H9 (cell line): Measurements from ENCODE around the gene MTARC2. TPM values are rescaled to one million over a fixed set of nuclear protein-coding genes. Genes with fewer than 3 reads are reported as not detected.

Experiments
- DNase-seq: peaks from one replicate; pipeline ENCODE4 v3.0.0-alpha.2; 2017
- H2AFZ ChIP-seq: one replicate; pipeline ENCODE4 v1.6.1; 2013; ENCODE audit warnings: mild to moderate bottlenecking, low read length, control low read depth, moderate library complexity
- H2AK5ac ChIP-seq: 2 replicates; pipeline ENCODE4 v1.6.1; 2013; ENCODE audit warnings: low read length, control low read depth, mixed read lengths; ENCODE audit not compliant: insufficient read length
- H2BK120ac ChIP-seq: one replicate; pipeline ENCODE4 v1.6.1; 2013; ENCODE audit warnings: low read depth, mild to moderate bottlenecking, low read length, control low read depth, inconsistent platforms; ENCODE audit not compliant: poor library complexity, severe bottlenecking
- H2BK12ac ChIP-seq: 2 replicates; pipeline ENCODE4 v1.6.1; 2013; ENCODE audit warnings: low read length, control low read depth, mixed read lengths, low read depth; ENCODE audit not compliant: insufficient read length
- H2BK15ac ChIP-seq: 2 replicates; pipeline ENCODE4 v1.6.1; 2013; ENCODE audit warnings: low read depth, low read length, control low read depth
- H2BK20ac ChIP-seq: one replicate; pipeline ENCODE4 v1.6.1; 2013; ENCODE audit warnings: low read depth, mild to moderate bottlenecking, low read length, control low read depth, inconsistent platforms; ENCODE audit not compliant: poor library complexity, severe bottlenecking
- H2BK5ac ChIP-seq: 2 replicates; pipeline ENCODE4 v1.6.1; 2013; ENCODE audit warnings: low read length, control low read depth, mixed read lengths; ENCODE audit not compliant: insufficient read length
- H3K14ac ChIP-seq: 2 replicates; pipeline ENCODE4 v1.6.1; 2013; ENCODE audit warnings: low read length, control low read depth; ENCODE audit not compliant: insufficient read depth
- H3K18ac ChIP-seq: 2 replicates; pipeline ENCODE4 v1.6.1; 2013; ENCODE audit warnings: low read depth, mild to moderate bottlenecking, mixed read lengths, low read length, control low read depth; ENCODE audit not compliant: insufficient read length
- H3K23ac ChIP-seq: 2 replicates; pipeline ENCODE4 v1.6.1; 2013; ENCODE audit warnings: low read length, control low read depth, mixed read lengths, low read depth; ENCODE audit not compliant: insufficient read length
- H3K23me2 ChIP-seq: 2 replicates; pipeline ENCODE4 v1.6.1; 2013; ENCODE audit warnings: low read depth, mild to moderate bottlenecking, mixed read lengths, low read length, control low read depth; ENCODE audit not compliant: insufficient read length, poor library complexity, severe bottlenecking
- H3K27ac ChIP-seq: 2 replicates; pipeline ENCODE4 v1.5.1; 2013; ENCODE audit warnings: low read length, control low read depth, mixed read lengths, low read depth; ENCODE audit not compliant: insufficient read length
- H3K27me3 ChIP-seq: 2 replicates; pipeline ENCODE4 v1.6.1; 2013; ENCODE audit warnings: low read length, control low read depth, inconsistent platforms; ENCODE audit not compliant: insufficient read depth
- H3K4ac ChIP-seq: 2 replicates; pipeline ENCODE4 v1.6.1; 2013; ENCODE audit warnings: low read depth, mild to moderate bottlenecking, control low read depth, inconsistent platforms, low read length, moderate library complexity
- H3K4me1 ChIP-seq: 2 replicates; pipeline ENCODE4 v1.6.1; 2013; ENCODE audit warnings: low read length, control low read depth, inconsistent platforms; ENCODE audit not compliant: insufficient read depth
- H3K4me2 ChIP-seq: 2 replicates; pipeline ENCODE4 v1.6.1; 2013; ENCODE audit warnings: low read length, control low read depth, mixed read lengths; ENCODE audit not compliant: insufficient read length, insufficient read depth
- H3K56ac ChIP-seq: 2 replicates; pipeline ENCODE4 v1.6.1; 2013; ENCODE audit warnings: low read depth, mild to moderate bottlenecking, mixed read lengths, low read length, control low read depth; ENCODE audit not compliant: insufficient read length
- H3K79me1 ChIP-seq: 2 replicates; pipeline ENCODE4 v1.6.1; 2013; ENCODE audit warnings: low read depth, mild to moderate bottlenecking, moderate library complexity, low read length, control low read depth, inconsistent platforms; ENCODE audit not compliant: insufficient read depth, poor library complexity, severe bottlenecking
- H3K79me2 ChIP-seq: 2 replicates; pipeline ENCODE4 v1.6.1; 2013; ENCODE audit warnings: low read length, control low read depth, inconsistent platforms; ENCODE audit not compliant: insufficient read depth
- H3K9ac ChIP-seq: 2 replicates; pipeline ENCODE4 v1.6.1; 2013; ENCODE audit warnings: low read length, control low read depth, mixed read lengths; ENCODE audit not compliant: insufficient read length; ENCODE audit errors: extremely low read depth
- H3K9me3 ChIP-seq: one replicate; pipeline ENCODE4 v1.6.1; 2013; ENCODE audit warnings: low read depth, low read length, inconsistent platforms; ENCODE audit not compliant: control insufficient read depth
- H3T11ph ChIP-seq: one replicate; pipeline ENCODE4 v1.6.1; 2013; ENCODE audit warnings: mild to moderate bottlenecking, low read length, control low read depth, inconsistent platforms
- H4K20me1 ChIP-seq: one replicate; pipeline ENCODE4 v1.6.1; 2013; ENCODE audit not compliant: control insufficient read depth, insufficient read length, insufficient read depth
- H4K5ac ChIP-seq: 2 replicates; pipeline ENCODE4 v1.6.1; 2013; ENCODE audit warnings: low read depth, mild to moderate bottlenecking, mixed read lengths, low read length, control low read depth; ENCODE audit not compliant: insufficient read length
- H4K8ac ChIP-seq: replicated peaks from 2 replicates; pipeline ENCODE4 v1.6.1; 2013; ENCODE audit warnings: low read length, control low read depth, mixed read lengths, low read depth; ENCODE audit not compliant: insufficient read length
- H4K91ac ChIP-seq: 2 replicates; pipeline ENCODE4 v1.6.1; 2013; ENCODE audit warnings: low read depth, mild to moderate bottlenecking, moderate library complexity, mixed read lengths, low read length, control low read depth; ENCODE audit not compliant: insufficient read length
- H3K27ac Mint-ChIP-seq, 3 experiments: 2 replicates in 2 of 3; 3 replicates in 1 of 3; pipeline ENCODE4 v1.8.0; 2020 to 2021; ENCODE audit warnings: mixed read lengths in 3 of 3, mild to moderate bottlenecking in 1 of 3, moderate library complexity in 1 of 3
- H3K27me3 Mint-ChIP-seq: 2 replicates; pipeline ENCODE4 v1.8.0; 2021; ENCODE audit warnings: low read depth, mild to moderate bottlenecking, moderate library complexity, mixed read lengths
- H3K36me3 Mint-ChIP-seq, 3 experiments: 2 replicates in 2 of 3; 3 replicates in 1 of 3; pipeline ENCODE4 v1.8.0; 2020 to 2021; ENCODE audit warnings: low read depth in 3 of 3, mixed read lengths in 3 of 3; ENCODE audit not compliant: insufficient read depth in 1 of 3
- H3K4me1 Mint-ChIP-seq, 2 experiments: 2 replicates each; pipeline ENCODE4 v1.8.0; 2020; ENCODE audit warnings: mixed read lengths in 2 of 2
- H3K4me3 Mint-ChIP-seq, 2 experiments: 2 replicates in 1 of 2; 3 replicates in 1 of 2; pipeline ENCODE4 v1.8.0; 2020 to 2021; ENCODE audit warnings: mild to moderate bottlenecking in 2 of 2, mixed read lengths in 2 of 2, moderate library complexity in 1 of 2
- H3K9me3 Mint-ChIP-seq, 2 experiments: 2 replicates in 1 of 2; 3 replicates in 1 of 2; pipeline ENCODE4 v1.8.0; 2020; ENCODE audit warnings: mild to moderate bottlenecking in 2 of 2, mixed read lengths in 2 of 2, moderate library complexity in 1 of 2
- WGBS: extraction: QIAGEN DNeasy Blood & Tissue Kit; methylation state at CpG from one replicate; pipeline ENCODE4 v1.1.7; 2013; ENCODE audit warnings: missing lambda C conversion rate, low lambda C conversion rate, mixed read lengths; ENCODE audit not compliant: insufficient read length; ENCODE audit errors: extremely low coverage; 5-methylcytosine and 5-hydroxymethylcytosine counted together
- total RNA-seq: library from RNA; stranded (reverse); gene quantifications from 2 replicates; pipeline ENCODE4 v1.2.1, GENCODE V29; 2021
- TF ChIP-seq, protein P1 (sequence below): fragments of 200-600 bp; sonication (generic); conservative IDR thresholded peaks from 3 replicates; pipeline ENCODE4 v1.8.0; 2021; ENCODE audit warnings: antibody characterized with exemption, mild to moderate bottlenecking

Gene MTARC2
- total RNA-seq, 1 experiment from 2014 or later, result 7.7 TPM

DNA sequence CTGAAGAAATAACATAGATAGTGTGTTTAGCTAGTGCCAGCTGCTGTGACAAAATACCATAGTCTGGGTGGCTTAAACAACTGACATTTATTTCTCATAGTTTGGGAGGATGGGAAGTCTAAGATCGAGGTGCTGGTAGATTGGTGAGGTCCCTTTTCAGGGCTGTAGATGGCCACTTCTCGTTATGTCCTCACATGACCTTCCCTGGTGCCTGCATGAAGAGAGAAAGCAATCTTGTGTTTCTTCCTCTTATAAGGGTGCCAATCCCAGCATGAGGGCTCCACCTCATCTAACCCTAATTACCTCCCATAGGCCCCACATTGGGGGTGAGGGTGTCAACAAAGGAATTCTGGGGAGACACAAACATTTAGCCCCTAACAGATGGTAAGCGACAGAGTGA is 9.3 kb downstream of the MTARC2 start:
- Mint-ChIP-seq H3K27ac (no peak overlapping the region), H3K4me3 (no peak overlapping the region), H3K27me3 (no peaks in the 10 kb centered on the region), H3K9me3 (no peaks in the 10 kb centered on the region), H3K4me1 (no peaks in the 10 kb centered on the region; a peak in 1 of 4 replicates), H3K36me3 (peaks cover 7 to 20% (median 11%) of the 10 kb centered on the region in 3 experiments; a peak in 5 of 7 replicates)
- H2AFZ ChIP-seq, result no peak overlapping the region
- H3K14ac ChIP-seq, result no peak overlapping the region
- DNase-seq, result no peak
- no peak overlapping the region for H4K91ac ChIP-seq
- H3K18ac ChIP-seq, result no peak overlapping the region
- no peak overlapping the region for H2BK12ac ChIP-seq
- H2BK15ac ChIP-seq, result no peak overlapping the region
- no peak overlapping the region for H3K23ac ChIP-seq
- H3K27ac ChIP-seq, result no peak overlapping the region
- no peak overlapping the region for H2BK20ac ChIP-seq
- H2BK120ac ChIP-seq, result no peak overlapping the region
- TF ChIP-seq, protein P1, sequence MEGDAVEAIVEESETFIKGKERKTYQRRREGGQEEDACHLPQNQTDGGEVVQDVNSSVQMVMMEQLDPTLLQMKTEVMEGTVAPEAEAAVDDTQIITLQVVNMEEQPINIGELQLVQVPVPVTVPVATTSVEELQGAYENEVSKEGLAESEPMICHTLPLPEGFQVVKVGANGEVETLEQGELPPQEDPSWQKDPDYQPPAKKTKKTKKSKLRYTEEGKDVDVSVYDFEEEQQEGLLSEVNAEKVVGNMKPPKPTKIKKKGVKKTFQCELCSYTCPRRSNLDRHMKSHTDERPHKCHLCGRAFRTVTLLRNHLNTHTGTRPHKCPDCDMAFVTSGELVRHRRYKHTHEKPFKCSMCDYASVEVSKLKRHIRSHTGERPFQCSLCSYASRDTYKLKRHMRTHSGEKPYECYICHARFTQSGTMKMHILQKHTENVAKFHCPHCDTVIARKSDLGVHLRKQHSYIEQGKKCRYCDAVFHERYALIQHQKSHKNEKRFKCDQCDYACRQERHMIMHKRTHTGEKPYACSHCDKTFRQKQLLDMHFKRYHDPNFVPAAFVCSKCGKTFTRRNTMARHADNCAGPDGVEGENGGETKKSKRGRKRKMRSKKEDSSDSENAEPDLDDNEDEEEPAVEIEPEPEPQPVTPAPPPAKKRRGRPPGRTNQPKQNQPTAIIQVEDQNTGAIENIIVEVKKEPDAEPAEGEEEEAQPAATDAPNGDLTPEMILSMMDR, result no peak
- WGBS, result no CpG with 5 or more reads among the region's 3 CpGs
- no peaks in the 10 kb centered on the region for H3K4me1 ChIP-seq
- H2AK5ac ChIP-seq, result no peak overlapping the region
- no peak overlapping the region for H3K9ac ChIP-seq
- H3T11ph ChIP-seq, result no peak overlapping the region
- H3K4ac ChIP-seq, result no peak overlapping the region
- H4K20me1 ChIP-seq, result no peaks in the 10 kb centered on the region
- no peak overlapping the region for H3K56ac ChIP-seq
- H3K23me2 ChIP-seq, result no peaks in the 10 kb centered on the region
- H3K79me2 ChIP-seq, result no peaks in the 10 kb centered on the region
- no peak overlapping the region for H2BK5ac ChIP-seq
- no peaks in the 10 kb centered on the region for H3K9me3 ChIP-seq
- H4K8ac ChIP-seq, result no peak overlapping the region
- no peak overlapping the region for H4K5ac ChIP-seq
- no peak overlapping the region for H3K4me2 ChIP-seq
- H3K27me3 ChIP-seq, result no peaks in the 10 kb centered on the region
- H3K79me1 ChIP-seq, result no peaks in the 10 kb centered on the region
